Measurements from ENCODE around the gene GABPA.

The GABPA gene

GRCh38 chr21:25818551-25818950 is 83.8 kb downstream of the GABPA start:
- Histone ChIP-seq H3K36me3 (replicated peaks; ENCODE audit: insufficient read depth, low read length) (no peaks in the 10 kb centered on the region), H3K9me2 (replicated peaks; ENCODE audit: insufficient read depth, low read length) (no peaks in the 10 kb centered on the region), H3K27me3 (replicated peaks; ENCODE audit: insufficient read depth, low read length) (no peaks in the 10 kb centered on the region), H2AFZ (ENCODE audit: low read length) (no peak overlapping the region), H3K4me3 (ENCODE audit: low read length) (no peak overlapping the region), H3F3A (ENCODE audit: insufficient read depth, low read length) (0 out of 2 replicates have a peak, but pooled peaks cover 3% of the 10 kb centered on the region), H3K4me1 (ENCODE audit: low read length) (peaks cover 9% of the 10 kb centered on the region), H3K79me2 (ENCODE audit: low read length) (no peaks in the 10 kb centered on the region), H3K9me3 (replicated peaks; ENCODE audit: insufficient read depth, low read length) (no peaks in the 10 kb centered on the region), H3K4me2 (ENCODE audit: low read depth, low read length) (peak overlapping the region; percentile 0; the same call in 1 of the 2 replicates), H4K20me1 (ENCODE audit: insufficient read depth, low read length) (no peaks in the 10 kb centered on the region), H3K9ac (ENCODE audit: low read length) (no peak overlapping the region), H3K27ac (ENCODE audit: low read length) (peak overlapping the region; percentile 19; the same call in 1 of the 2 replicates)
- TF ChIP-seq EZH2phosphoT487 (IDR thresholded peaks at IDR 0.05; ENCODE audit: low read length): no peak
- no peak for TF ChIP-seq EZH2 (optimal IDR thresholded peaks at IDR 0.05; ENCODE audit: low read depth, low read length)
- TF ChIP-seq, protein P1, sequence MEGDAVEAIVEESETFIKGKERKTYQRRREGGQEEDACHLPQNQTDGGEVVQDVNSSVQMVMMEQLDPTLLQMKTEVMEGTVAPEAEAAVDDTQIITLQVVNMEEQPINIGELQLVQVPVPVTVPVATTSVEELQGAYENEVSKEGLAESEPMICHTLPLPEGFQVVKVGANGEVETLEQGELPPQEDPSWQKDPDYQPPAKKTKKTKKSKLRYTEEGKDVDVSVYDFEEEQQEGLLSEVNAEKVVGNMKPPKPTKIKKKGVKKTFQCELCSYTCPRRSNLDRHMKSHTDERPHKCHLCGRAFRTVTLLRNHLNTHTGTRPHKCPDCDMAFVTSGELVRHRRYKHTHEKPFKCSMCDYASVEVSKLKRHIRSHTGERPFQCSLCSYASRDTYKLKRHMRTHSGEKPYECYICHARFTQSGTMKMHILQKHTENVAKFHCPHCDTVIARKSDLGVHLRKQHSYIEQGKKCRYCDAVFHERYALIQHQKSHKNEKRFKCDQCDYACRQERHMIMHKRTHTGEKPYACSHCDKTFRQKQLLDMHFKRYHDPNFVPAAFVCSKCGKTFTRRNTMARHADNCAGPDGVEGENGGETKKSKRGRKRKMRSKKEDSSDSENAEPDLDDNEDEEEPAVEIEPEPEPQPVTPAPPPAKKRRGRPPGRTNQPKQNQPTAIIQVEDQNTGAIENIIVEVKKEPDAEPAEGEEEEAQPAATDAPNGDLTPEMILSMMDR (IDR thresholded peaks at IDR 0.05; ENCODE audit: low read length): no peak
- DNase-seq: peak; percentile 18
